Measurements from ENCODE around the gene PROCA1. TPM values are rescaled to one million over a fixed set of nuclear protein-coding genes. Genes with fewer than 3 reads are reported as not detected.

PROCA1 gene
- total RNA-seq, 2 donors from 2014 or later = 1.0 to 2.5 TPM

DNA sequence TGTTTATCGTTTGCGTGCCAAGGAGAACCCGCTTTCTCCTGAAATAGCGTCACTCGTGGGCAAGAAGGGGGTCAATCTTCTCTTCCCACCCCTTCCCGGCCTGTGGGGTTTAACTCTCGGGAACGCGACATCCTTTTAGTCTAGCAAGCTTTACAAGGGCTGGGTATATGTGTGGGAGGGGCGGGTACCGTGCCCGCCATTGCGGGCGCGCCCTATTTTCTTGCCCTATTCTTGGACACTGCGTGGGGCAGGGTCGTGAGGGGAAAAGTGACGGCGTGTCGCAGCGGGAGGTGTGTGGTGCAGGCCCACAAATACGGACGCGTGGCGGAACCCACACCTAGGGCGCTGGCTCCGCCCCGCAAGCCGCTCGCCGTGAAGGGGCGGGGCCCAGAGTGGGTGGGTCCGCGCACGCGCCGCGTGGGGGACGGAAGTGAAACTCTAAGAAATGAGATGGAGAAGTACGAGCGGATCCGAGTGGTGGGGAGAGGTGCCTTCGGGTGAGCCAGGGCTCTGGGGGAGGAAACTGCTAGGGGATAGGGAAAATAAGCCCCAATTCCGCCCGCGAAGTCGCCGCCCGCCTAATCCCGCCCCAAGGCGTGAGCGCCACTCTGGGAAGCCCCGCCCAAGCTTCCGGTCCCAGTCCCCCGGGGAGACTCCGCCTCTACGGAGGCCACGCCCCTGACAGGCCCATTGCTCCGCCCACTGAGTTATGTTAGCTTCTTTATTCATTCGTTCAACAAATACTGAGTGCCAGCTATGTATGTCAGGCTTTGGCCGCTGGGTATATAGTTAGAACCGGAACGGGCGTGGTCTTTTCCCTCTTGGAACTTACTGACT, 16.9 kb upstream of the PROCA1 start, which contains the start of gene NEK8:
TSS of gene NEK8 (plus strand) at position 425 of the 837 bp plus-strand sequence. CDS start at position 451, 26 bp downstream.
- intact Hi-C loops (cut with DNase I) = loop anchor here (10.0 kb wide), 1 partner anchor 84 kb away; the partner anchor contains the start of gene BLTP2
- TF ChIP-seq CTCF (IDR thresholded peaks at IDR 0.05) = no peak
- peaks cover 12% of the 10 kb centered on the region for H3K4me1 ChIP-seq

DNA sequence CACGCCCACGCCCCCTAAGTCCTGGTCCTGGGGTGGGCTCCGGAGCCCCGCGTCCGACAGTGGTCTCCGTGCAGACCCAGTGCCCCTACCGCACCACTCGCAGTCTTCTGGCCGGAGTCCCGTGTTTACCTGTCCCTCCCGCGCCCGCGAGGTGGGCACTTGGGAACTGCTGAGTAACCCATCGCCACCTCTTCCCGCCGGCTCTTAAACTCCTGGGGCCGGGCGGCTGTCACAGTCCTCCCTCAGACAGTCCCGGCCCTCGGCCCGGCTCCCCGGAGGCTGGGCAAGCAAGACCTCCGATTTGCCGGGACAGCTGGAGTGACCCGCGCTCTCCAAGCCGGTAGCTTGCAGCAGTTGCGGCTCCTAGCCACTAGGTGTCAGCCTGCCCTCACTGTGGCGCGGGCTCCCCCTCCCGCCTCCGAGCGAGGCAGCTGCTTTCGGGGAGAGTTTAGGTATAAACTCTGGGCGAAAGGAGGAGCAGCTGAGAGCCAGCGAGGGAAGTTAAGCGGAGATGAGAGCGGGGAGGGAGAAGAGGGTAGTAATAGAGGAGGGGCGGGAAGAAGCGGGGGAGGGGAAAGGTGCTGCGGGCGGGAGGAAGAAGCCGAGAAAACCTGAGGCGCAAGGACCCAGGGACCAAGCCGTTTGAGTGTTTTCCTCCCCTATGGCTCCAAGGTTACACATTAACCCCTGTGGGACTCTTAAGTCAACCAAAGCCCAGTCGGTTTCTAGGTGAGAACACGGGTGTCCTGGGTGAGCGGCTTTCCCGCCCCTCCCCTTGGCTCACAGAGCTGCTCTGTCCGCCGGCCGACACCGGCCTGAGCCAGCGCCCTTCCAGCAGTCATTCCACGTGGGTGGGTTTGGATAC, 15.2 kb upstream of the PROCA1 start:
- intact Hi-C loops (cut with DNase I) = loop anchor here (2.0 to 10.0 kb wide), 2 partner anchors 24 to 82 kb away; partner anchors contain the start of gene BLTP2
- peaks cover 15% of the 10 kb centered on the region for H3K4me1 ChIP-seq

More for the DNA sequence above, 16.9 kb upstream of the PROCA1 start, which contains the start of gene NEK8:
- H3K4me3 ChIP-seq = peak within 1 kb of the TSS; percentile 81
- H3K36me3 ChIP-seq = no peaks in the 10 kb centered on the region
- no peaks in the 10 kb centered on the region for H3K27me3 ChIP-seq
- no peaks in the 10 kb centered on the region for H3K9me3 ChIP-seq
- H3K9ac ChIP-seq (ENCODE audit: low read depth in 2 of 2, low read length in 2 of 2) = peak within 1 kb of the TSS; percentile 20 to 95
- peak; percentile 100 for DNase-seq
- peak within 1 kb of the TSS; percentile 99 for H3K27ac ChIP-seq

DNA sequence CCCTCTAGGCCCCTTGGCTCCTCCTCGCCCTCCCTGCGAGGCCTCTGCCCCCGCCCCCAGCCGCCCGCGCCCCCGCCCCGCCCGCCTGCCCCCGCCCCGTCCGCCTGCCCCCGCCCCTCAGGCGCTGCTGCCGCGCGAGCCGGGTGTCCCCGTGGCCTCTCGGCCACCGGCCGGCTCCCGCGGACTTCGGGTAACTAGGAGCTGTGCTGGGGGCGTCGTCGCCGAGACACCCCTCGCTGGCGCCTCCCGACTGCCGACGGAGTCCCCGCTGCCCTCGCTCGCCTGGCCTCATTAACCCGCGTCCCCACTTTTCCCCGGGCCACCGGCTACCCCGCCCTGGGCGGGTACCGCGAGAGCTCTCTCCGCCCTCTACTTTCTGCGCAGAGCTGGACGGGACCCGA, 14.5 kb upstream of the PROCA1 start, which contains the start of gene TLCD1:
TSS of gene TLCD1 (minus strand) at position 8 of the 401 bp plus-strand sequence. CDS start 136 bp downstream, outside the sequence.
- Histone ChIP-seq H3K4me3 (peak within 1 kb of the TSS; percentile 81), H3K27me3 (no peaks in the 10 kb centered on the region), H3K36me3 (peaks cover 12% of the 10 kb centered on the region), H3K27ac (peak within 1 kb of the TSS; percentile 99), H3K9ac (ENCODE audit: low read depth in 2 of 2, low read length in 2 of 2) (peak within 1 kb of the TSS; percentile 85 to 95), H3K9me3 (no peaks in the 10 kb centered on the region), H3K4me1 (peaks cover 22% of the 10 kb centered on the region)
- peak; percentile 85 for DNase-seq
- TF ChIP-seq CTCF (IDR thresholded peaks at IDR 0.05) = no peak
- intact Hi-C loops (cut with DNase I) = loop anchor here (2.0 to 10.0 kb wide), 2 partner anchors 25 to 81 kb away; partner anchors contain the start of gene BLTP2

More for the DNA sequence above, 15.2 kb upstream of the PROCA1 start:
- Histone ChIP-seq H3K27me3 (no peaks in the 10 kb centered on the region), H3K9me3 (no peaks in the 10 kb centered on the region), H3K36me3 (peaks cover 10% of the 10 kb centered on the region), H3K9ac (ENCODE audit: low read depth in 2 of 2, low read length in 2 of 2) (peak overlapping the region; percentile 78 to 95), H3K4me3 (peak overlapping the region; percentile 81), H3K27ac (peak overlapping the region; percentile 99)
- peak; percentile 97 for DNase-seq
- TF ChIP-seq CTCF (IDR thresholded peaks at IDR 0.05) = peak; percentile 98

- peak; percentile 79 for DNase-seq
- no peak for TF ChIP-seq CTCF (IDR thresholded peaks at IDR 0.05)
- intact Hi-C loops (cut with DNase I) = loop anchor here (2.0 to 10.0 kb wide), 2 partner anchors 25 to 81 kb away; partner anchors contain the start of gene BLTP2
- Histone ChIP-seq H3K4me3 (peak overlapping the region; percentile 81), H3K4me1 (peaks cover 26% of the 10 kb centered on the region), H3K9me3 (no peaks in the 10 kb centered on the region), H3K36me3 (peaks cover 12% of the 10 kb centered on the region), H3K9ac (ENCODE audit: low read depth in 2 of 2, low read length in 2 of 2) (peak overlapping the region; percentile 85 to 88), H3K27ac (peak overlapping the region; percentile 99), H3K27me3 (no peaks in the 10 kb centered on the region)
Observed at GRCh38 chr17:28725660-28726225, 14.1 kb upstream of the PROCA1 start.
